ENCODE results near the gene ELFN1. TPM values are rescaled to one million over a fixed set of nuclear protein-coding genes. Genes with fewer than 3 reads are reported as not detected.

The ELFN1 gene
- total RNA-seq, 2 donors from 2014 or later, result 0.33 to 1.3 TPM

- DNase-seq, result no peak
- intact Hi-C loops (cut with DNase I), result no loop called here
- Histone ChIP-seq H3K9me3 (no peaks in the 10 kb centered on the region), H3K27me3 (no peaks in the 10 kb centered on the region), H3K4me1 (no peaks in the 10 kb centered on the region), H3K36me3 (replicated peaks in 1 of 2; ENCODE audit: insufficient read depth in 1 of 2, low read depth in 2 of 2) (no peaks in the 10 kb centered on the region), H3K27ac (no peak overlapping the region), H3K4me3 (no peak overlapping the region)
- no peak for ATAC-seq
- TF ChIP-seq CTCF (IDR thresholded peaks at IDR 0.05) (no peak), POLR2A (IDR thresholded peaks at IDR 0.05) (no peak)
- 68 to 69% methylated on average over 6 to 13 of the region's 13 CpGs for WGBS, 2 donors
Observed at GRCh38 chr7:1623810-1624209, 46.3 kb upstream of the ELFN1 start.

GRCh38 chr7:1624999-1625927 lies 44.8 kb upstream of the ELFN1 start:
- Histone ChIP-seq H3K4me1 (no peaks in the 10 kb centered on the region), H3K9me3 (peaks cover 0 to 4% (median 0%) of the 10 kb centered on the region in 3 donors), H3K4me3 (no peak overlapping the region), H3K27me3 (no peaks in the 10 kb centered on the region), H3K27ac (no peak overlapping the region), H3K36me3 (replicated peaks in 1 of 2; ENCODE audit: insufficient read depth in 1 of 2, low read depth in 2 of 2) (no peaks in the 10 kb centered on the region)
- no peak for DNase-seq
- 62 to 69% methylated on average over 9 to 18 of the region's 18 CpGs for WGBS, 2 donors
- no peak for ATAC-seq
- TF ChIP-seq POLR2A (IDR thresholded peaks at IDR 0.05) (no peak), CTCF (IDR thresholded peaks at IDR 0.05) (no peak)
- intact Hi-C loops (cut with DNase I), result no loop called here

- DNase-seq, result no peak
- Histone ChIP-seq H3K27ac (no peak overlapping the region), H3K36me3 (replicated peaks in 1 of 2; ENCODE audit: insufficient read depth in 1 of 2, low read depth in 2 of 2) (no peaks in the 10 kb centered on the region), H3K27me3 (no peaks in the 10 kb centered on the region), H3K4me3 (no peak overlapping the region), H3K9me3 (peaks cover 0 to 4% (median 0%) of the 10 kb centered on the region in 3 donors), H3K4me1 (no peaks in the 10 kb centered on the region)
- 33 to 52% methylated on average over 1 of the region's 1 CpG for WGBS, 2 donors
- intact Hi-C loops (cut with DNase I), result no loop called here
- no peak for TF ChIP-seq CTCF (IDR thresholded peaks at IDR 0.05)
- TF ChIP-seq POLR2A (IDR thresholded peaks at IDR 0.05), result no peak
- ATAC-seq, result no peak
Observed at GRCh38 chr7:1626769-1627168, 43.3 kb upstream of the ELFN1 start.

GRCh38 chr7:1630700-1631336 lies 39.3 kb upstream of the ELFN1 start:
- peaks cover 0 to 12% (median 0%) of the 10 kb centered on the region in 3 donors for H3K9me3 ChIP-seq
- WGBS, 2 donors, result 55 to 74% methylated on average over 3 of the region's 3 CpGs
- H3K27ac ChIP-seq, result no peak overlapping the region
- ATAC-seq (no peak), DNase-seq (no peak)
- no peak overlapping the region for H3K4me3 ChIP-seq
- no peaks in the 10 kb centered on the region for H3K36me3 ChIP-seq (replicated peaks in 1 of 2; ENCODE audit: insufficient read depth in 1 of 2, low read depth in 2 of 2)
- no peaks in the 10 kb centered on the region for H3K4me1 ChIP-seq
- H3K27me3 ChIP-seq, result no peaks in the 10 kb centered on the region
- TF ChIP-seq POLR2A (IDR thresholded peaks at IDR 0.05) (no peak), CTCF (IDR thresholded peaks at IDR 0.05) (no peak)
- intact Hi-C loops (cut with DNase I), result no loop called here

Data from body of pancreas (tissue), 4 donors.